B cell (primary cell): Measurements from ENCODE around the gene SMIM36. TPM values are rescaled to one million over a fixed set of nuclear protein-coding genes. Genes with fewer than 3 reads are reported as not detected.

Source experiments
- ATAC-seq: fragments of 200-7000 bp; cut with Tn5 transposase; one replicate; pipeline ENCODE4 v1.10.0; 2021; ENCODE audit warnings: low read depth, mild to moderate bottlenecking, moderate number of reproducible peaks, moderate library complexity
- CTCF ChIA-PET: fragments of 350-600 bp; sonication (Branson Sonifier 250); formaldehyde crosslinking; loops from one replicate; lab custom pipeline; 2021; ENCODE audit warnings: antibody characterized with exemption, inconsistent platforms; lab: Charles Lee
- POLR2A ChIA-PET: fragments of 350-600 bp; sonication (Branson Sonifier 250); formaldehyde crosslinking; loops from one replicate; lab custom pipeline; 2021; ENCODE audit warnings: antibody characterized with exemption; lab: Charles Lee
- DNase-seq: peaks from one replicate; pipeline ENCODE4 v3.0.0; 2013
- H2AFZ ChIP-seq: 2 replicates; pipeline ENCODE4 v1.6.1; 2012; ENCODE audit warnings: mild to moderate bottlenecking, low read depth, low read length; ENCODE audit not compliant: insufficient read depth, poor library complexity, severe bottlenecking
- H3K27ac ChIP-seq, 2 donors: 1 replicate in 1 of 2; 2 replicates in 1 of 2; pipeline ENCODE4 v1.5.1; 2012 to 2013; ENCODE audit warnings: low read length in 2 of 2, mild to moderate bottlenecking in 2 of 2, moderate library complexity in 1 of 2
- H3K27me3 ChIP-seq, 4 experiments: fragments of 200-600 bp in 1 of 4; sonication (generic) in 1 of 4; replicated peaks in 1 of 4; 1 replicate in 2 of 4; 2 replicates in 2 of 4; pipeline versions ENCODE4 v1.6.1 to v1.7.0; 2013 to 2016; ENCODE audit warnings: low read length in 3 of 4, mild to moderate bottlenecking in 2 of 4, mixed read lengths in 1 of 4, moderate library complexity in 1 of 4; ENCODE audit not compliant: insufficient read depth in 4 of 4, control insufficient read depth in 3 of 4; ENCODE audit errors: control extremely low read depth in 1 of 4
- H3K36me3 ChIP-seq, 2 experiments: replicated peaks in 1 of 2; 1 replicate in 1 of 2; 2 replicates in 1 of 2; pipeline versions ENCODE4 v1.6.1 to v1.7.1; 2013; ENCODE audit warnings: low read length in 1 of 2; ENCODE audit not compliant: insufficient read depth in 2 of 2, control insufficient read depth in 1 of 2; ENCODE audit errors: control extremely low read depth in 1 of 2, extremely low read depth in 1 of 2
- H3K4me1 ChIP-seq, 2 donors: fragments of 200-600 bp in 1 of 2; sonication (generic) in 1 of 2; 1 replicate in 1 of 2; 2 replicates in 1 of 2; pipeline versions ENCODE4 v1.5.1 to v1.6.1; 2013 to 2017; ENCODE audit warnings: low read length in 2 of 2; ENCODE audit not compliant: control insufficient read depth in 2 of 2, insufficient read depth in 2 of 2
- H3K4me2 ChIP-seq: replicated peaks from 2 replicates; pipeline ENCODE3; 2012; ENCODE audit warnings: mild to moderate bottlenecking, low read depth, low read length; ENCODE audit not compliant: poor library complexity, severe bottlenecking
- H3K4me3 ChIP-seq, 5 experiments: fragments of 200-600 bp in 1 of 5; sonication (generic) in 1 of 5; 1 replicate in 3 of 5; 2 replicates in 2 of 5; pipeline versions ENCODE4 v1.5.1 to v1.7.0; 2011 to 2016; ENCODE audit warnings: low read length in 4 of 5, mild to moderate bottlenecking in 4 of 5, low read depth in 2 of 5, control low read depth in 1 of 5, moderate library complexity in 1 of 5; ENCODE audit not compliant: insufficient read depth in 1 of 5; ENCODE audit errors: control extremely low read depth in 1 of 5, extremely low read depth in 1 of 5
- H3K79me2 ChIP-seq: fragments of 200-600 bp; sonication (generic); one replicate; pipeline ENCODE4 v1.6.0; 2016; ENCODE audit warnings: low read length; ENCODE audit not compliant: control insufficient read depth, insufficient read depth
- H3K9ac ChIP-seq: fragments of 200-600 bp; sonication (generic); 2 replicates; pipeline ENCODE4 v1.6.1; 2017; ENCODE audit warnings: mild to moderate bottlenecking, low read length, moderate library complexity
- H3K9me3 ChIP-seq, 3 donors: one replicate each; pipeline versions ENCODE4 v1.6.1 to v1.7.1; 2013; ENCODE audit warnings: low read length in 2 of 3; ENCODE audit not compliant: control insufficient read depth in 2 of 3, insufficient read depth in 1 of 3; ENCODE audit errors: control extremely low read depth in 1 of 3
- H4K20me1 ChIP-seq: 2 replicates; pipeline ENCODE4 v1.6.0; 2012; ENCODE audit warnings: mild to moderate bottlenecking, low read length; ENCODE audit not compliant: insufficient read depth, control insufficient read depth, poor library complexity, severe bottlenecking
- H3K27ac Mint-ChIP-seq: one replicate; pipeline ENCODE4 v1.8.0; 2021; ENCODE audit warnings: mixed read lengths
- H3K27me3 Mint-ChIP-seq: one replicate; pipeline ENCODE4 v1.8.0; 2021; ENCODE audit warnings: mixed read lengths
- H3K4me1 Mint-ChIP-seq: one replicate; pipeline ENCODE4 v1.8.0; 2021; ENCODE audit warnings: mixed read lengths
- H3K4me3 Mint-ChIP-seq: one replicate; pipeline ENCODE4 v1.8.0; 2021; ENCODE audit warnings: mixed read lengths
- H3K9me3 Mint-ChIP-seq: one replicate; pipeline ENCODE4 v1.8.0; 2022; ENCODE audit warnings: mixed read lengths; ENCODE audit not compliant: insufficient read depth
- CTCF ChIP-seq: fragments of 200-600 bp; IDR thresholded peaks from one replicate; pipeline ENCODE4 v1.8.0; 2022; ENCODE audit warnings: antibody characterized with exemption, mild to moderate bottlenecking
- EZH2 ChIP-seq: IDR thresholded peaks from 2 replicates; pipeline ENCODE4 v1.6.1; 2012; ENCODE audit warnings: borderline replicate concordance, low read depth, mild to moderate bottlenecking, moderate library complexity, low read length; ENCODE audit not compliant: insufficient read depth, poor library complexity, severe bottlenecking
- WGBS: methylation state at CpG from one replicate; pipeline ENCODE4 v1.1.5; 2013; ENCODE audit warnings: missing lambda C conversion rate; ENCODE audit not compliant: insufficient coverage; 5-methylcytosine and 5-hydroxymethylcytosine counted together
- intact Hi-C: fragments of 100-400 bp; cut with micrococcal nuclease; formaldehyde crosslinking; loops from one replicate; pipeline ENCODE4 v1.10.0; 2022
- polyA plus RNA-seq: library from polyadenylated mRNA; depleted of rRNA; stranded (reverse); fragments of >200 nt; gene quantifications from 2 replicates; pipeline ENCODE4 v1.2.3, GENCODE V29; 2012
- total RNA-seq, 2 donors: library from RNA; stranded (reverse); fragments of 120-200 nt in 1 of 2; gene quantifications; 1 replicate in 1 of 2; 2 replicates in 1 of 2; pipeline versions ENCODE4 v1.2.3 to v1.2.4, GENCODE V29; 2013 to 2022

SMIM36 gene
- total and polyA plus RNA-seq, 2 donors (not counting 1 experiment from before 2014, with no cell fraction given), result not detected

- CTCF ChIA-PET, result interaction anchor here (0.8 to 1.9 kb wide), 2 partner anchors 21 to 145 kb away, joined by 3 to 5 read pairs; no protein-coding TSS in a partner anchor
- 95% methylated on average over 4 of the region's 7 CpGs for WGBS
Observed at GRCh38 chr17:55492781-55493341, 18.4 kb downstream of the SMIM36 start.

More at GRCh38 chr17:55492781-55493341, 18.4 kb downstream of the SMIM36 start:
- Mint-ChIP-seq H3K9me3 (no peaks in the 10 kb centered on the region), H3K27me3 (peaks cover 34% of the 10 kb centered on the region), H3K27ac (no peak overlapping the region), H3K4me3 (no peak overlapping the region), H3K4me1 (no peaks in the 10 kb centered on the region)
- intact Hi-C loops, result no loop called here
- peaks cover 0 to 3% (median 1%) of the 10 kb centered on the region in 4 experiments for H3K27me3 ChIP-seq
- no peaks in the 10 kb centered on the region for H3K79me2 ChIP-seq
- H4K20me1 ChIP-seq, result no peaks in the 10 kb centered on the region
- no peak overlapping the region for H3K4me3 ChIP-seq
- no peak overlapping the region for H2AFZ ChIP-seq
- H3K36me3 ChIP-seq, result no peaks in the 10 kb centered on the region
- H3K4me2 ChIP-seq, result no peak overlapping the region
- POLR2A ChIA-PET, result interaction anchor here (0.7 kb wide), 1 partner anchor 304 kb away, joined by 4 read pairs; no protein-coding TSS in a partner anchor
- no peak overlapping the region for H3K9ac ChIP-seq
- no peaks in the 10 kb centered on the region for H3K4me1 ChIP-seq
- ATAC-seq (no peak), DNase-seq (no peak)
- no peaks in the 10 kb centered on the region for H3K9me3 ChIP-seq
- no peak overlapping the region for H3K27ac ChIP-seq
- TF ChIP-seq CTCF (no peak), EZH2 (no peak)
